HG02610 (cell line): ENCODE measurements around the gene TFPT.
"Not testable (repeated sequence)": the region's sequence is repeated elsewhere in the genome, so short reads cannot be mapped to it uniquely, and the experiment has no call there.

Source experiments
- ATAC-seq: cut with Tn5 transposase; IDR thresholded peaks from one replicate; pipeline ENCODE4 v1.9.1; 2021; ENCODE audit warnings: mild to moderate bottlenecking, moderate library complexity; ENCODE audit not compliant: unreplicated experiment

TFPT gene

GRCh38 chr19:54124393-54124792 lies 8.9 kb upstream of the TFPT start:
- ATAC-seq: no peak

GRCh38 chr19:54123682-54124081 lies 8.2 kb upstream of the TFPT start:
- ATAC-seq: no peak

- no peak for ATAC-seq
Observed at GRCh38 chr19:54121259-54121658, 5.8 kb upstream of the TFPT start.

GRCh38 chr19:54114340-54115108 lies 933 bp downstream of the TFPT start:
- ATAC-seq: peak; percentile 36

GRCh38 chr19:54109651-54110050 lies 5.8 kb downstream of the TFPT start:
- ATAC-seq: no peak

GRCh38 chr19:54108496-54108895 lies 7.0 kb downstream of the TFPT start:
- ATAC-seq: no peak

- ATAC-seq: no peak
Observed at GRCh38 chr19:54107876-54108490, 7.5 kb downstream of the TFPT start.

- no peak for ATAC-seq
Observed at GRCh38 chr19:54106716-54107115, 8.7 kb downstream of the TFPT start.

- no peak for ATAC-seq
Observed at GRCh38 chr19:54105796-54106195, 9.7 kb downstream of the TFPT start.

GRCh38 chr19:54104998-54105715 lies 10.3 kb downstream of the TFPT start:
- ATAC-seq: no peak

- peak; percentile 91 for ATAC-seq
Observed at GRCh38 chr19:54102421-54103169, 12.9 kb downstream of the TFPT start, which contains the start of gene NDUFA3. Gene NDUFA3, plus strand, starts transcription at chr19:54102855. Its CDS starts 24 bp downstream, at chr19:54102879.

GRCh38 chr19:54100561-54100960 lies 14.9 kb downstream of the TFPT start, which contains the start of gene OSCAR:
Gene OSCAR, minus strand, starts transcription at chr19:54100803. Its CDS starts 11 bp downstream, at chr19:54100792.
- no peak for ATAC-seq

GRCh38 chr19:54099903-54100255 lies 15.6 kb downstream of the TFPT start:
- ATAC-seq: not testable (repeated sequence)

- no peak for ATAC-seq
Observed at GRCh38 chr19:54099190-54099902, 16.1 kb downstream of the TFPT start.

- no peak for ATAC-seq
Observed at GRCh38 chr19:54096617-54097106, 18.8 kb downstream of the TFPT start.

GRCh38 chr19:54095859-54096616 lies 19.4 kb downstream of the TFPT start:
- not testable (repeated sequence) for ATAC-seq

GRCh38 chr19:54095136-54095858 lies 20.2 kb downstream of the TFPT start:
- no peak for ATAC-seq

GRCh38 chr19:54094426-54095000 lies 20.9 kb downstream of the TFPT start:
- no peak for ATAC-seq
